IMR-90 (cell line): ENCODE data around the gene EVL. TPM values are rescaled to one million over a fixed set of nuclear protein-coding genes. Genes with fewer than 3 reads are reported as not detected.

Experiments
- ATAC-seq: fragments of 200-7000 bp; cut with Tn5 transposase; 2 replicates; pipeline ENCODE4 v1.9.1; 2020; ENCODE audit warnings: low read depth, mild to moderate bottlenecking, moderate library complexity
- BruUV-seq: library from RNA; stranded (reverse); fragments of 400-500 nt; replicated peaks from 2 replicates; lab custom pipeline; 2021; lab: Mats Ljungman, UMichigan
- CTCF ChIA-PET: fragments of 300-600 bp; formaldehyde crosslinking; extraction: SDS; loops from one replicate; lab custom pipeline; 2021; ENCODE audit warnings: antibody characterized with exemption; lab: Yijun Ruan, JAX
- POLR2A ChIA-PET: fragments of 300-600 bp; sonication (Branson Sonifier 250); formaldehyde crosslinking; loops from one replicate; lab custom pipeline; 2022; ENCODE audit warnings: antibody characterized with exemption; ENCODE audit not compliant: unreplicated experiment; lab: Charles Lee
- DNase-seq: peaks from one replicate; pipeline ENCODE4 v3.0.0; 2013
- H2AFZ ChIP-seq: replicated peaks from 2 replicates; pipeline ENCODE3; 2013; ENCODE audit warnings: low read length, mild to moderate bottlenecking; ENCODE audit not compliant: poor library complexity
- H2AK5ac ChIP-seq: 2 replicates; pipeline ENCODE4 v1.6.1; 2013; ENCODE audit warnings: low read depth, low read length, inconsistent platforms
- H2AK9ac ChIP-seq: replicated peaks from 2 replicates; pipeline ENCODE3; 2013; ENCODE audit warnings: mild to moderate bottlenecking, low read depth, low read length, moderate library complexity; ENCODE audit not compliant: poor library complexity
- H2BK120ac ChIP-seq: 2 replicates; pipeline ENCODE4 v1.6.1; 2013; ENCODE audit warnings: low read depth, low read length, inconsistent platforms
- H2BK15ac ChIP-seq: 3 replicates; pipeline ENCODE4 v1.6.1; 2013; ENCODE audit warnings: low read depth, low read length, inconsistent platforms
- H2BK20ac ChIP-seq: 2 replicates; pipeline ENCODE4 v1.6.1; 2013; ENCODE audit warnings: low read depth, mild to moderate bottlenecking, inconsistent platforms, low read length, moderate library complexity
- H2BK5ac ChIP-seq: 2 replicates; pipeline ENCODE4 v1.6.1; 2013; ENCODE audit warnings: mild to moderate bottlenecking, low read depth, low read length, inconsistent platforms; ENCODE audit not compliant: poor library complexity, severe bottlenecking
- H3K14ac ChIP-seq: replicated peaks from 2 replicates; pipeline ENCODE4 v1.6.1; 2013; ENCODE audit warnings: low read depth, low read length, inconsistent platforms
- H3K18ac ChIP-seq: 2 replicates; pipeline ENCODE4 v1.6.1; 2013; ENCODE audit warnings: low read depth, low read length, control low read depth
- H3K23ac ChIP-seq: 2 replicates; pipeline ENCODE4 v1.6.1; 2013; ENCODE audit warnings: low read depth, low read length, inconsistent platforms
- H3K27ac ChIP-seq: 2 replicates; pipeline ENCODE4 v1.5.1; 2013; ENCODE audit warnings: mild to moderate bottlenecking, control low read depth, low read length; ENCODE audit not compliant: insufficient read depth
- H3K27me3 ChIP-seq: 2 replicates; pipeline ENCODE4 v1.6.1; 2013; ENCODE audit warnings: low read length; ENCODE audit not compliant: control insufficient read depth, insufficient read depth
- H3K36me3 ChIP-seq: 2 replicates; pipeline ENCODE4 v1.6.1; 2013; ENCODE audit warnings: low read length, mixed read lengths; ENCODE audit not compliant: control insufficient read depth, insufficient read depth
- H3K4ac ChIP-seq: 2 replicates; pipeline ENCODE4 v1.6.1; 2013; ENCODE audit warnings: low read depth, low read length, inconsistent platforms
- H3K4me1 ChIP-seq: 2 replicates; pipeline ENCODE4 v1.6.1; 2013; ENCODE audit warnings: low read length, mixed read lengths; ENCODE audit not compliant: control insufficient read depth, insufficient read depth
- H3K4me2 ChIP-seq: 2 replicates; pipeline ENCODE4 v1.6.1; 2013; ENCODE audit warnings: low read depth, mild to moderate bottlenecking, control low read depth, low read length, moderate library complexity
- H3K4me3 ChIP-seq: 2 replicates; pipeline ENCODE4 v1.5.1; 2013; ENCODE audit warnings: low read depth, mild to moderate bottlenecking, control low read depth, low read length, moderate library complexity; ENCODE audit not compliant: insufficient read depth
- H3K56ac ChIP-seq: 2 replicates; pipeline ENCODE4 v1.6.1; 2013; ENCODE audit warnings: low read length, inconsistent platforms; ENCODE audit not compliant: insufficient read depth; ENCODE audit errors: extremely low read depth
- H3K79me1 ChIP-seq, 2 experiments: 2 replicates each; pipeline ENCODE4 v1.6.1; 2013; ENCODE audit warnings: low read length in 2 of 2, inconsistent platforms in 1 of 2, low read depth in 1 of 2
- H3K9ac ChIP-seq: 2 replicates; pipeline ENCODE4 v1.6.1; 2013; ENCODE audit warnings: low read depth, low read length, control low read depth
- H3K9me1 ChIP-seq: 2 replicates; pipeline ENCODE4 v1.6.1; 2013; ENCODE audit warnings: low read length, inconsistent platforms; ENCODE audit not compliant: insufficient read depth
- H3K9me3 ChIP-seq: 2 replicates; pipeline ENCODE4 v1.6.1; 2013; ENCODE audit warnings: low read length; ENCODE audit not compliant: control insufficient read depth, insufficient read depth
- H4K20me1 ChIP-seq: 2 replicates; pipeline ENCODE4 v1.6.1; 2013; ENCODE audit warnings: low read length, inconsistent platforms; ENCODE audit not compliant: insufficient read depth
- H4K5ac ChIP-seq: 2 replicates; pipeline ENCODE4 v1.6.1; 2013; ENCODE audit warnings: mild to moderate bottlenecking, low read depth, low read length, control low read depth
- H4K8ac ChIP-seq, 2 experiments: 2 replicates each; pipeline ENCODE4 v1.6.1; 2013; ENCODE audit warnings: low read depth in 2 of 2, low read length in 2 of 2, control low read depth in 1 of 2, inconsistent platforms in 1 of 2
- H4K91ac ChIP-seq: 2 replicates; pipeline ENCODE4 v1.6.1; 2013; ENCODE audit warnings: low read depth, low read length, inconsistent platforms; ENCODE audit not compliant: insufficient read depth
- BHLHE40 ChIP-seq: fragments of 150-350 bp; IDR thresholded peaks from 2 replicates; pipeline ENCODE4 v1.6.1; 2016; ENCODE audit warnings: mild to moderate bottlenecking, low read depth, low read length
- CHD1 ChIP-seq: IDR thresholded peaks from 2 replicates; pipeline ENCODE4 v1.6.1; 2012; ENCODE audit warnings: low read depth, low read length, improper control_type of control experiment
- MAFK ChIP-seq: IDR thresholded peaks from 2 replicates; pipeline ENCODE4 v1.6.1; 2012; ENCODE audit warnings: low read depth, low read length, improper control_type of control experiment
- MAZ ChIP-seq: IDR thresholded peaks from 2 replicates; pipeline ENCODE4 v1.6.1; 2012; ENCODE audit warnings: low read depth, mild to moderate bottlenecking, low read length, improper control_type of control experiment, moderate library complexity, borderline replicate concordance
- MXI1 ChIP-seq: IDR thresholded peaks from 2 replicates; pipeline ENCODE4 v1.6.1; 2012; ENCODE audit warnings: low read depth, mild to moderate bottlenecking, low read length, moderate library complexity, borderline replicate concordance
- RFX5 ChIP-seq: IDR thresholded peaks from 2 replicates; pipeline ENCODE4 v1.8.0; 2012; ENCODE audit warnings: low read depth, mild to moderate bottlenecking, low read length, moderate library complexity
- SMC3 ChIP-seq: fragments of 150-350 bp; IDR thresholded peaks from 2 replicates; pipeline ENCODE4 v1.6.1; 2016; ENCODE audit warnings: low read depth, mild to moderate bottlenecking, antibody characterized with exemption, low read length, moderate library complexity
- WGBS, 2 experiments: methylation state at CpG; one replicate each; pipeline versions ENCODE4 v1.1.5 to v1.1.7; 2013; ENCODE audit warnings: missing lambda C conversion rate in 2 of 2; ENCODE audit not compliant: insufficient read length in 1 of 2; ENCODE audit errors: extremely low coverage in 2 of 2; 5-methylcytosine and 5-hydroxymethylcytosine counted together
- dilution Hi-C: fragments of 300-500 bp; cut with HindIII; formaldehyde crosslinking; loops from one replicate; pipeline ENCODE4 v1.14.3; 2018; ENCODE audit warnings: low sequenced_read_pairs; ENCODE audit not compliant: unreplicated experiment
- in situ Hi-C: fragments of 300-500 bp; cut with MboI; formaldehyde crosslinking; loops from 3 replicates; pipeline ENCODE4 v1.14.3; 2019; ENCODE audit warnings: low sequenced_read_pairs, inconsistent platforms, mixed read lengths
- intact Hi-C: fragments of 100-400 bp; cut with micrococcal nuclease; formaldehyde crosslinking; loops from 2 replicates; pipeline ENCODE4 v1.10.0; 2022
- polyA plus RNA-seq, 3 experiments: library from polyadenylated mRNA; depleted of rRNA; stranded (reverse); fragments of >200 nt; gene quantifications; 2 replicates each; pipeline ENCODE4 v1.2.3, GENCODE V29; 2012; ENCODE audit warnings: low replicate concordance in 1 of 3
- total RNA-seq: library from RNA; depleted of rRNA; stranded (reverse); fragments of >200 nt; gene quantifications from 2 replicates; pipeline ENCODE4 v1.2.3, GENCODE V29; 2012
- TF ChIP-seq, protein P1 (sequence below): conservative IDR thresholded peaks from 2 replicates; pipeline ENCODE4 v1.5.1; 2012; ENCODE audit warnings: mild to moderate bottlenecking, low read depth, low read length, improper control_type of control experiment

EVL gene
- total and polyA plus RNA-seq, 2 of the 4 experiments (the other 2 are of a cell fraction), result 7.2 to 36.5 TPM

DNA sequence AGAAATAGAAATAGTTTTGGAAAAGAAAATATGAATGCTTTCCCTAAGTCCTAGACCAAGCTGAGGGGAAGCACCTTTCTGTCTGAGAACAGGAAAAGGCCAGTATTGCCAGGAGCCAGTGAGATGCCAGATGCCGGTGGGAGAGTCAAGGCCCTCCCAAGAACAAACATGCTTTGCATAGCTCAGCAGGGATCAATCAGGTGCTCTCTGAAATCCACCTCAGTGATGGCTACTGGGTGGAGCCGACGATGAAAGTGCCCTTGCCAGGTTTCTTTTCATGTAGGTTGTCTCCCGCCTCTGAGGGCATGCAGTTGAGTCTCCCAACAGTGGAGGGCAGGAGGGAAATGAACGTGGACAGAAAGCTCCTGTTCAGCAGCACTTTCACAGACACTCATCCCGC lies 66.0 kb downstream of the EVL start:
- ATAC-seq (no peak), DNase-seq (no peak)
- TF ChIP-seq CHD1 (no peak), SMC3 (no peak), RFX5 (no peak), MAFK (no peak), BHLHE40 (no peak), MAZ (no peak), MXI1 (no peak)
- TF ChIP-seq, protein P1, sequence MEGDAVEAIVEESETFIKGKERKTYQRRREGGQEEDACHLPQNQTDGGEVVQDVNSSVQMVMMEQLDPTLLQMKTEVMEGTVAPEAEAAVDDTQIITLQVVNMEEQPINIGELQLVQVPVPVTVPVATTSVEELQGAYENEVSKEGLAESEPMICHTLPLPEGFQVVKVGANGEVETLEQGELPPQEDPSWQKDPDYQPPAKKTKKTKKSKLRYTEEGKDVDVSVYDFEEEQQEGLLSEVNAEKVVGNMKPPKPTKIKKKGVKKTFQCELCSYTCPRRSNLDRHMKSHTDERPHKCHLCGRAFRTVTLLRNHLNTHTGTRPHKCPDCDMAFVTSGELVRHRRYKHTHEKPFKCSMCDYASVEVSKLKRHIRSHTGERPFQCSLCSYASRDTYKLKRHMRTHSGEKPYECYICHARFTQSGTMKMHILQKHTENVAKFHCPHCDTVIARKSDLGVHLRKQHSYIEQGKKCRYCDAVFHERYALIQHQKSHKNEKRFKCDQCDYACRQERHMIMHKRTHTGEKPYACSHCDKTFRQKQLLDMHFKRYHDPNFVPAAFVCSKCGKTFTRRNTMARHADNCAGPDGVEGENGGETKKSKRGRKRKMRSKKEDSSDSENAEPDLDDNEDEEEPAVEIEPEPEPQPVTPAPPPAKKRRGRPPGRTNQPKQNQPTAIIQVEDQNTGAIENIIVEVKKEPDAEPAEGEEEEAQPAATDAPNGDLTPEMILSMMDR, result no peak
- Histone ChIP-seq H3K36me3 (peaks cover 40% of the 10 kb centered on the region), H3K4me3 (no peak overlapping the region), H4K20me1 (no peaks in the 10 kb centered on the region), H3K18ac (no peak overlapping the region), H3K9me3 (no peaks in the 10 kb centered on the region), H3K4me2 (no peak overlapping the region), H4K8ac (no peak overlapping the region), H3K56ac (no peak overlapping the region), H3K9me1 (peaks cover 14% of the 10 kb centered on the region), H3K4ac (no peak overlapping the region), H2AK5ac (no peak overlapping the region), H2AK9ac (no peak overlapping the region), H4K5ac (no peak overlapping the region), H2BK5ac (no peak overlapping the region), H3K79me1 (no peaks in the 10 kb centered on the region), H3K4me1 (0 out of 2 replicates have a peak, but pooled peaks cover 3% of the 10 kb centered on the region), H3K9ac (no peak overlapping the region), H2BK120ac (no peak overlapping the region), H4K91ac (no peak overlapping the region), H2BK20ac (no peak overlapping the region), H2AFZ (no peak overlapping the region), H3K27me3 (no peaks in the 10 kb centered on the region), H3K27ac (no peak overlapping the region), H2BK15ac (no peak overlapping the region), H3K23ac (no peak overlapping the region), H3K14ac (no peak overlapping the region)
- ChIA-PET POLR2A (no interaction called here), CTCF (no interaction called here)
- WGBS, 2 experiments, result 100% methylated on average over 1 of the region's 6 CpGs; no CpG with 5 or more reads in 1 of the 2 experiments
- no TSS peak for BruUV-seq
- in situ Hi-C loops, result no loop called here
- intact Hi-C loops, result no loop called here
- dilution Hi-C loops, result no loop called here
